Nephron (organoid): ENCODE results near the gene ATP6V0A1.
"Not testable (repeated sequence)": the region's sequence is repeated elsewhere in the genome, so short reads cannot be mapped to it uniquely, and the experiment has no call there.

Source experiments
- H3K27ac Mint-ChIP-seq, 3 experiments: 2 replicates each; pipeline ENCODE4 v1.8.0; 2020; ENCODE audit warnings: mixed read lengths in 3 of 3, mild to moderate bottlenecking in 2 of 3, moderate library complexity in 1 of 3
- H3K27me3 Mint-ChIP-seq: 2 replicates; pipeline ENCODE4 v1.8.0; 2021; ENCODE audit warnings: low read depth, mild to moderate bottlenecking, moderate library complexity, mixed read lengths
- H3K36me3 Mint-ChIP-seq: 2 replicates; pipeline ENCODE4 v1.8.0; 2020; ENCODE audit warnings: low read depth, mixed read lengths
- H3K4me1 Mint-ChIP-seq: 2 replicates; pipeline ENCODE4 v1.8.0; 2020; ENCODE audit warnings: mixed read lengths
- H3K4me3 Mint-ChIP-seq, 3 experiments: 2 replicates each; pipeline ENCODE4 v1.8.0; 2020; ENCODE audit warnings: mild to moderate bottlenecking in 3 of 3, mixed read lengths in 3 of 3, moderate library complexity in 2 of 3
- H3K9me3 Mint-ChIP-seq: 2 replicates; pipeline ENCODE4 v1.8.0; 2020; ENCODE audit warnings: mixed read lengths
- CTCF ChIP-seq, 3 experiments: fragments of 200-600 bp; sonication (generic); IDR thresholded peaks; one replicate each; pipeline ENCODE4 v1.5.0; 2021; ENCODE audit warnings: antibody characterized with exemption in 3 of 3; ENCODE audit not compliant: unreplicated experiment in 3 of 3

ATP6V0A1 gene

GRCh38 chr17:42472709-42473521 is 14.2 kb downstream of the ATP6V0A1 start:
- Mint-ChIP-seq H3K27me3 (no peaks in the 10 kb centered on the region), H3K4me3 (no peak overlapping the region), H3K9me3 (no peaks in the 10 kb centered on the region), H3K27ac (no peak overlapping the region), H3K4me1 (no peaks in the 10 kb centered on the region), H3K36me3 (peaks cover 61% of the 10 kb centered on the region)
- TF ChIP-seq CTCF (IDR thresholded peaks at IDR 0.05; ENCODE audit: unreplicated experiment in 3 of 3): no peak

GRCh38 chr17:42474276-42474675 is 15.6 kb downstream of the ATP6V0A1 start:
- Mint-ChIP-seq H3K9me3 (no peaks in the 10 kb centered on the region), H3K27me3 (no peaks in the 10 kb centered on the region), H3K4me3 (no peak overlapping the region)

GRCh38 chr17:42475121-42475520 is 16.4 kb downstream of the ATP6V0A1 start:
- Mint-ChIP-seq H3K36me3 (peaks cover 66% of the 10 kb centered on the region), H3K4me1 (no peaks in the 10 kb centered on the region)

More at GRCh38 chr17:42474276-42474675, 15.6 kb downstream of the ATP6V0A1 start:
- TF ChIP-seq CTCF (IDR thresholded peaks at IDR 0.05; ENCODE audit: unreplicated experiment in 3 of 3): no peak
- H3K4me1 Mint-ChIP-seq: no peaks in the 10 kb centered on the region
- H3K36me3 Mint-ChIP-seq: peaks cover 65% of the 10 kb centered on the region
- no peak overlapping the region for H3K27ac Mint-ChIP-seq

GRCh38 chr17:42475835-42476234 is 17.2 kb downstream of the ATP6V0A1 start:
- H3K27ac Mint-ChIP-seq: no peak overlapping the region
- no peaks in the 10 kb centered on the region for H3K9me3 Mint-ChIP-seq
- H3K27me3 Mint-ChIP-seq: no peaks in the 10 kb centered on the region
- no peak overlapping the region for H3K4me3 Mint-ChIP-seq
- peaks cover 65% of the 10 kb centered on the region for H3K36me3 Mint-ChIP-seq
- H3K4me1 Mint-ChIP-seq: no peaks in the 10 kb centered on the region
- no peak for TF ChIP-seq CTCF (IDR thresholded peaks at IDR 0.05; ENCODE audit: unreplicated experiment in 3 of 3)

More at GRCh38 chr17:42475121-42475520, 16.4 kb downstream of the ATP6V0A1 start:
- H3K9me3 Mint-ChIP-seq: no peaks in the 10 kb centered on the region
- H3K4me3 Mint-ChIP-seq: no peak overlapping the region
- H3K27me3 Mint-ChIP-seq: no peaks in the 10 kb centered on the region
- no peak overlapping the region for H3K27ac Mint-ChIP-seq
- no peak for TF ChIP-seq CTCF (IDR thresholded peaks at IDR 0.05; ENCODE audit: unreplicated experiment in 3 of 3)

- H3K36me3 Mint-ChIP-seq: peaks cover 65% of the 10 kb centered on the region
- H3K4me1 Mint-ChIP-seq: no peaks in the 10 kb centered on the region
- no peaks in the 10 kb centered on the region for H3K27me3 Mint-ChIP-seq
- H3K9me3 Mint-ChIP-seq: no peaks in the 10 kb centered on the region
- H3K27ac Mint-ChIP-seq: no peak overlapping the region
- no peak overlapping the region for H3K4me3 Mint-ChIP-seq
- no peak for TF ChIP-seq CTCF (IDR thresholded peaks at IDR 0.05; ENCODE audit: unreplicated experiment in 3 of 3)
Measured at GRCh38 chr17:42476411-42476810, 17.7 kb downstream of the ATP6V0A1 start.

- TF ChIP-seq CTCF (IDR thresholded peaks at IDR 0.05; ENCODE audit: unreplicated experiment in 3 of 3): no peak
- H3K4me3 Mint-ChIP-seq: no peak overlapping the region
- H3K9me3 Mint-ChIP-seq: no peaks in the 10 kb centered on the region
- no peak overlapping the region for H3K27ac Mint-ChIP-seq
- H3K27me3 Mint-ChIP-seq: no peaks in the 10 kb centered on the region
- H3K36me3 Mint-ChIP-seq: peaks cover 65% of the 10 kb centered on the region
- no peaks in the 10 kb centered on the region for H3K4me1 Mint-ChIP-seq
Measured at GRCh38 chr17:42477173-42477572, 18.5 kb downstream of the ATP6V0A1 start.

- not testable (repeated sequence) for H3K4me3 Mint-ChIP-seq, H3K27ac Mint-ChIP-seq, H3K9me3 Mint-ChIP-seq, H3K27me3 Mint-ChIP-seq, H3K4me1 Mint-ChIP-seq
- peaks cover 62% of the 10 kb centered on the region for H3K36me3 Mint-ChIP-seq
Measured at GRCh38 chr17:42477824-42478223, 19.1 kb downstream of the ATP6V0A1 start.
